ENCODE measurements around the gene EDAR.

DNA sequence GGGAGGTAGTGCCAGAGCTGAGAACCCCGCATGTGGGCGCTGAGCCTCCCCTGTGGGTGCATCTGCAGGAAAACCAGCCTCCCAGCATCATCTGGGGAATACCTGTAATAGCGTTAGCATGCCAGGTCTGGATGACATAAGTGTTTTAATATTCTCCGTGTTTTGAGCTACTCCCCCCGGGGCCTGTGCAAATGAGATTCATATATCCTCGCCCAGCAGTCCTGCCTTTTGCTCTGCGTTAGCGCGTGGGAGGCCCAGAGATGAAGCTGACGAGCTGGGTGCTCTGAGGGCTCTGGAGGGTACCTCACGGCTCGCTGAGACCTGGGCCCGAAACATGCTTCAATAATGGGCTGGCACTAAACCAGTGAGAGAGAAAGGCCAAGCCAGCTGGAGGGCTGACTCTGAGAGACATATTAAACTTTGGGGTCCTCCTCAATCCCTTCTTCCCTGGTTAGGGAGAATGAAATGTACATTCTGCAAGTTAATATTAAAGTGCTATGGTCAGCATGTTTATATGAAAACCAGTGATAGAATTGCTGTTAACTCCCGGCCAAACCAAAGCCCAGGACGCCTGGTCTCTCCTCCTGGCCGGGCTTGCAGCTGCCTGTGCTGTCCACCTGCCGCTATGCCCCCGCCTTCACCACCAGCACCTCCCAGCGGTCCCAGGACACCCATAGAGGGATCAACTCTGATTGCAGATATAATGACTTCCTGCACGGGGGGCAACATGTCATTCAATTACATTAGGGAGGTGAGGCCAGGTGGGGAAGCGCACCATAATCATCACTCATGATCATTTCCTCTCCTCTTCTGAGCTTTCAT is 77.0 kb downstream of the EDAR start:
- TF ChIP-seq, protein P1, sequence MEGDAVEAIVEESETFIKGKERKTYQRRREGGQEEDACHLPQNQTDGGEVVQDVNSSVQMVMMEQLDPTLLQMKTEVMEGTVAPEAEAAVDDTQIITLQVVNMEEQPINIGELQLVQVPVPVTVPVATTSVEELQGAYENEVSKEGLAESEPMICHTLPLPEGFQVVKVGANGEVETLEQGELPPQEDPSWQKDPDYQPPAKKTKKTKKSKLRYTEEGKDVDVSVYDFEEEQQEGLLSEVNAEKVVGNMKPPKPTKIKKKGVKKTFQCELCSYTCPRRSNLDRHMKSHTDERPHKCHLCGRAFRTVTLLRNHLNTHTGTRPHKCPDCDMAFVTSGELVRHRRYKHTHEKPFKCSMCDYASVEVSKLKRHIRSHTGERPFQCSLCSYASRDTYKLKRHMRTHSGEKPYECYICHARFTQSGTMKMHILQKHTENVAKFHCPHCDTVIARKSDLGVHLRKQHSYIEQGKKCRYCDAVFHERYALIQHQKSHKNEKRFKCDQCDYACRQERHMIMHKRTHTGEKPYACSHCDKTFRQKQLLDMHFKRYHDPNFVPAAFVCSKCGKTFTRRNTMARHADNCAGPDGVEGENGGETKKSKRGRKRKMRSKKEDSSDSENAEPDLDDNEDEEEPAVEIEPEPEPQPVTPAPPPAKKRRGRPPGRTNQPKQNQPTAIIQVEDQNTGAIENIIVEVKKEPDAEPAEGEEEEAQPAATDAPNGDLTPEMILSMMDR (IDR thresholded peaks at IDR 0.05 in 4 of 5, conservative IDR thresholded peaks at IDR 0.05 in 1 of 5) = no peak
- TF ChIP-seq POLR2A (IDR thresholded peaks at IDR 0.05) = no peak

Measured in gastrocnemius medialis (tissue), 4 donors.